Tibial artery (tissue), 4 donors: ENCODE measurements around the gene MLXIPL.

Source experiments
- DNase-seq, 2 donors: peaks; one replicate each; pipeline ENCODE4 v3.0.0-alpha.2; 2019
- H3K27ac ChIP-seq, 2 donors: fragments of 200-600 bp; sonication (generic) in 1 of 2; 1 replicate in 1 of 2; 2 replicates in 1 of 2; pipeline ENCODE4 v1.5.1; 2018 to 2019; ENCODE audit warnings: mild to moderate bottlenecking in 1 of 2
- H3K27me3 ChIP-seq, 2 donors: fragments of 200-600 bp; sonication (generic) in 1 of 2; one replicate each; pipeline versions ENCODE4 v1.5.1 to v1.6.0; 2016 to 2019
- H3K36me3 ChIP-seq, 3 donors: fragments of 200-600 bp; sonication (generic) in 2 of 3; one replicate each; pipeline ENCODE4 v1.5.1; 2016 to 2019; ENCODE audit warnings: mild to moderate bottlenecking in 2 of 3
- H3K4me1 ChIP-seq, 4 donors: fragments of 200-600 bp; sonication (generic) in 2 of 4; 1 replicate in 3 of 4; 2 replicates in 1 of 4; pipeline ENCODE4 v1.5.1; 2016 to 2019
- H3K4me3 ChIP-seq, 2 donors: fragments of 200-600 bp; sonication (generic) in 1 of 2; 1 replicate in 1 of 2; 2 replicates in 1 of 2; pipeline ENCODE4 v1.5.1; 2018 to 2019; ENCODE audit warnings: mild to moderate bottlenecking in 2 of 2
- H3K9me3 ChIP-seq, 3 donors: fragments of 200-600 bp; sonication (generic) in 1 of 3; one replicate each; pipeline ENCODE4 v1.5.1; 2016 to 2019
- CTCF ChIP-seq, 2 experiments: fragments of 200-600 bp in 1 of 2; fragments of 450-650 bp in 1 of 2; IDR thresholded peaks; one replicate each; pipeline ENCODE4 v1.5.1; 2017 to 2019; ENCODE audit warnings: antibody characterized with exemption in 2 of 2, mild to moderate bottlenecking in 1 of 2, moderate library complexity in 1 of 2
- intact Hi-C: fragments of 100-400 bp; cut with DNase I; formaldehyde crosslinking; loops from one replicate; pipeline ENCODE4 v1.15.0; 2023; ENCODE audit warnings: low total_unique reads

MLXIPL gene

GRCh38 chr7:73599151-73599882 is 25.0 kb downstream of the MLXIPL start:
- no peak for DNase-seq
- intact Hi-C loops: no loop called here
- no peak overlapping the region for H3K4me3 ChIP-seq
- H3K27me3 ChIP-seq: peaks cover 0 to 46% of the 10 kb centered on the region in 2 donors
- H3K4me1 ChIP-seq: no peaks in the 10 kb centered on the region
- H3K27ac ChIP-seq: no peak overlapping the region
- no peaks in the 10 kb centered on the region for H3K36me3 ChIP-seq
- no peaks in the 10 kb centered on the region for H3K9me3 ChIP-seq
- no peak for TF ChIP-seq CTCF (IDR thresholded peaks at IDR 0.05)

DNA sequence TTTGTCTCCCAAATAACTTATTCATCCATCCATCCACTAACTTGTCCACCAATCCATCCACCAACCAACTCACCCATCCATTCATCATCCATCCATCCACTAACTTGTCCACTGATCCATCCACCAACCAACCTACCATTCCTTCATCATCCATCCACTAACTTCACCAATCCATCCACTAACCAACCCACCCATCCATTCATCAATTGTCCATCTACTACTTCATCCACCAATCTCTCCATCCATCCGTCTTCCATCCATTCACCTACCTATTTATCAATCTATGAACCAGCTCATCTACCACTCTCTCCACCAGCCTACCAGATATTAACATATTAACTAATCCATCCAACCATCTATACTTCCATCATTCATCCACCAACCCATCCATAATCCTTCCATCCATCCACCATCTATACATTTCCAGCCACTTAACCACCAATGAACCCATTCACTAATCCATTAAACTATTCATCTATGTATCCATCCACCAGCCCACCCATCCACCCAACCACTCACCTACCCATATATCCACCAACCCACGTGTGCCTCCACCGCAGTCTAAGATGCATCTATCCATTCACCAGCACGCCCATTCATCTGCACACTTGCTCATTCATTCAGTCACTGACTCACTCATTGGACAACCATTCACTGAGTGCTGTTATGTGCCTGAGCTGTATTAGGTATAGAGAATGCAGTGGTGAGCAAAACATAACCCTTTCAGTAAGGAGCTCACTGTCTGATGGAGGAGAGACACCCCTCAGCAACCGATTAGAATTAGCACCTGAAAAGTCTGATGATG is 26.1 kb downstream of the MLXIPL start:
- no peak for DNase-seq
- H3K4me1 ChIP-seq: no peaks in the 10 kb centered on the region
- intact Hi-C loops: no loop called here
- H3K36me3 ChIP-seq: no peaks in the 10 kb centered on the region
- no peak overlapping the region for H3K27ac ChIP-seq
- no peak overlapping the region for H3K4me3 ChIP-seq
- peaks cover 0 to 40% of the 10 kb centered on the region in 2 donors for H3K27me3 ChIP-seq
- no peaks in the 10 kb centered on the region for H3K9me3 ChIP-seq
- TF ChIP-seq CTCF (IDR thresholded peaks at IDR 0.05): no peak

DNA sequence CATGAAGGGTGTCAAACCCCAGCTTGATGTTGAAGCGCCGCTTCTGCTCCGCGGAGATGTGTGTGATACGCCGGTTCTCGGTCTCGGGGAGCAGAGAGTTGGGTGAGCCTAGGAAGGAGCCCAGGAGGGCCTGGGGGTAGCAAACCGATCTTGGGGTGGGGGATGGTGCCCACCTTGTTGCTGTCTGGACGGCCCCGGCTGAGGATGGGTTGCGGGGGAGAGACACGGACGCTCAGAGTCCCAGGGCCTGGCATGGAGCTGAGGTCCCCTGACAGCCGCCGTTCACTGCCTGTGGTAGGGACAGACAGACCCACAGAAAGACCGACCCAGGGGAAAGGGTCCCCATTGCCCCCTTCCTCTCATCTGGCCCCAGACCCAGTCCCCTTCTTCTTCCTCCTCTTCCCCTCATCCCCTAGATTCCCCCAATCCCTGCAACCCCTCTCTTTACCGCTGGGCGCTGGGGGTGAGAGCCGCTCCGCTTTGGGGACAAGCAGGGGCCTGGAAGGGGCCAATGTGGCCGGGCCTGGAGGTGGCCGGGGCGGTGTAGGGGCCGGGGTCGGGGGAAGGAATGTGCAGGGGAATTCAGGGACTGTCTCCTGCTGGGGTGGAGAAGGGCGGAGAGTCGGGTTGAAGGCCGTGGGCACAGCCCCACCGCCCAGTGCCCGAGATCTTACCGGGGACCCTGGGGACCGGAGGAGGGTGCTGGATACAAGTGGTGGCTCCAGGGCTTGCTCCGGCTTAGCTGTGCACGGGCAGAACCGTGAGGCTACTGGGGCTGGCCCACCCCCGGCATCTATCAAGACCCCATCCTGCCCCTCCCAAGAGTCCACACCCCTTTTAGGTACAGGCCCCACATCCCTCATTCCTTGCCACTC is 27.9 kb downstream of the MLXIPL start:
- no peak for DNase-seq
- no peaks in the 10 kb centered on the region for H3K9me3 ChIP-seq
- no peak for TF ChIP-seq CTCF (IDR thresholded peaks at IDR 0.05)

GRCh38 chr7:73595358-73595757 is 29.0 kb downstream of the MLXIPL start:
- TF ChIP-seq CTCF (IDR thresholded peaks at IDR 0.05): no peak
- no peak for DNase-seq
- Histone ChIP-seq H3K4me1 (no peaks in the 10 kb centered on the region), H3K27ac (no peak overlapping the region), H3K9me3 (no peaks in the 10 kb centered on the region), H3K36me3 (no peaks in the 10 kb centered on the region), H3K4me3 (no peak overlapping the region), H3K27me3 (peaks cover 0 to 28% of the 10 kb centered on the region in 2 donors)
- intact Hi-C loops: no loop called here

More for the DNA sequence above, 27.9 kb downstream of the MLXIPL start:
- no peak overlapping the region for H3K4me3 ChIP-seq
- no peaks in the 10 kb centered on the region for H3K36me3 ChIP-seq
- H3K27ac ChIP-seq: no peak overlapping the region
- intact Hi-C loops: no loop called here
- H3K27me3 ChIP-seq: peaks cover 0 to 34% of the 10 kb centered on the region in 2 donors
- no peaks in the 10 kb centered on the region for H3K4me1 ChIP-seq

GRCh38 chr7:73593207-73594045 is 30.9 kb downstream of the MLXIPL start:
- H3K4me3 ChIP-seq: no peak overlapping the region
- DNase-seq: no peak
- intact Hi-C loops: no loop called here
- no peak for TF ChIP-seq CTCF (IDR thresholded peaks at IDR 0.05)
- H3K4me1 ChIP-seq: no peaks in the 10 kb centered on the region
- H3K9me3 ChIP-seq: no peaks in the 10 kb centered on the region
- no peaks in the 10 kb centered on the region for H3K36me3 ChIP-seq
- no peak overlapping the region for H3K27ac ChIP-seq
- H3K27me3 ChIP-seq: peaks cover 0 to 26% of the 10 kb centered on the region in 2 donors
